ENCODE results near the gene XAF1. TPM values are rescaled to one million over a fixed set of nuclear protein-coding genes. Genes with fewer than 3 reads are reported as not detected.
A peak's percentile ranks its signal among the peaks of the same experiment; 100 is the strongest.

Gene XAF1
- total and polyA plus RNA-seq, 12 donors: 12.4 to 94.8 (median 28.1) TPM

GRCh38 chr17:6786618-6787017 lies 30.8 kb downstream of the XAF1 start:
- Histone ChIP-seq H3K9me3 (peaks cover 0 to 42% (median 12%) of the 10 kb centered on the region in 11 donors), H3K36me3 (no peaks in the 10 kb centered on the region), H3K27me3 (peaks cover 0 to 52% (median 11%) of the 10 kb centered on the region in 7 donors), H3K4me3 (no peak overlapping the region), H3K27ac (no peak overlapping the region), H3K4me1 (no peaks in the 10 kb centered on the region)
- 48 to 59% methylated on average over 8 of the region's 8 CpGs for WGBS, 2 donors
- DNase-seq (no peak), ATAC-seq (peak in 1 of 8 donors; percentile 52)
- no peak for TF ChIP-seq CTCF (IDR thresholded peaks at IDR 0.05)
- intact Hi-C loops (cut with DNase I): no loop called here

GRCh38 chr17:6787081-6787693 lies 31.3 kb downstream of the XAF1 start:
- H3K9me3 ChIP-seq: peaks cover 0 to 40% (median 12%) of the 10 kb centered on the region in 11 donors
- peaks cover 0 to 57% (median 13%) of the 10 kb centered on the region in 7 donors for H3K27me3 ChIP-seq
- no peaks in the 10 kb centered on the region for H3K36me3 ChIP-seq
- H3K4me3 ChIP-seq: no peak overlapping the region
- ATAC-seq (no peak), DNase-seq (no peak)
- intact Hi-C loops (cut with DNase I): no loop called here
- H3K27ac ChIP-seq: no peak overlapping the region
- WGBS, 2 donors: 56 to 73% methylated on average over 10 of the region's 10 CpGs
- TF ChIP-seq CTCF (IDR thresholded peaks at IDR 0.05): no peak
- H3K4me1 ChIP-seq: no peaks in the 10 kb centered on the region

GRCh38 chr17:6789146-6789545 lies 33.3 kb downstream of the XAF1 start:
- no peak for TF ChIP-seq CTCF (IDR thresholded peaks at IDR 0.05)
- H3K27ac ChIP-seq: no peak overlapping the region
- 78% methylated on average over 4 of the region's 4 CpGs for WGBS, 2 donors
- H3K4me1 ChIP-seq: no peaks in the 10 kb centered on the region
- peaks cover 0 to 40% (median 18%) of the 10 kb centered on the region in 7 donors for H3K27me3 ChIP-seq
- peaks cover 0 to 21% (median 7%) of the 10 kb centered on the region in 11 donors for H3K9me3 ChIP-seq
- H3K4me3 ChIP-seq: no peak overlapping the region
- no peak for ATAC-seq
- intact Hi-C loops (cut with DNase I): no loop called here
- H3K36me3 ChIP-seq: no peaks in the 10 kb centered on the region
- no peak for DNase-seq

GRCh38 chr17:6793748-6794493 lies 38.1 kb downstream of the XAF1 start:
- intact Hi-C loops (cut with DNase I): no loop called here
- H3K36me3 ChIP-seq: no peaks in the 10 kb centered on the region
- H3K4me1 ChIP-seq: no peaks in the 10 kb centered on the region
- DNase-seq (no peak), ATAC-seq (no peak)
- H3K9me3 ChIP-seq: no peaks in the 10 kb centered on the region
- no peak overlapping the region for H3K4me3 ChIP-seq
- TF ChIP-seq CTCF (IDR thresholded peaks at IDR 0.05): no peak
- no peak overlapping the region for H3K27ac ChIP-seq
- 70 to 75% methylated on average over 5 of the region's 5 CpGs for WGBS, 2 donors
- peaks cover 0 to 40% (median 24%) of the 10 kb centered on the region in 7 donors for H3K27me3 ChIP-seq
